ELF-1 (cell line): ENCODE results near the gene SHISAL1.
A peak's percentile ranks its signal among the peaks of the same experiment; 100 is the strongest.
"Not testable (repeated sequence)": the region's sequence is repeated elsewhere in the genome, so short reads cannot be mapped to it uniquely, and the experiment has no call there.

ENCODE experiments used
- DNase-seq: peaks from one replicate; pipeline ENCODE4 v3.0.0-alpha.2; 2016; ENCODE audit warnings: low read depth, low spot score

Gene SHISAL1

GRCh38 chr22:44261164-44261860 is 51.4 kb downstream of the SHISAL1 start:
- DNase-seq, result no peak

- DNase-seq, result no peak
These were observed 52.3 kb downstream of the SHISAL1 start for GRCh38 chr22:44260216-44261035.

GRCh38 chr22:44259366-44260215 is 53.2 kb downstream of the SHISAL1 start:
- DNase-seq, result no peak

GRCh38 chr22:44256556-44257485 is 55.9 kb downstream of the SHISAL1 start:
- peak; percentile 18 for DNase-seq

GRCh38 chr22:44256085-44256484 is 56.7 kb downstream of the SHISAL1 start:
- no peak for DNase-seq

- no peak for DNase-seq
These were observed 57.9 kb downstream of the SHISAL1 start for GRCh38 chr22:44254811-44255210.

- no peak for DNase-seq
These were observed 63.2 kb downstream of the SHISAL1 start for GRCh38 chr22:44249376-44250147.

GRCh38 chr22:44248926-44249325 is 63.8 kb downstream of the SHISAL1 start:
- no peak for DNase-seq

GRCh38 chr22:44247923-44248892 is 64.5 kb downstream of the SHISAL1 start:
- no peak for DNase-seq

GRCh38 chr22:44247346-44247745 is 65.4 kb downstream of the SHISAL1 start:
- DNase-seq, result no peak

GRCh38 chr22:44246615-44247326 is 66.0 kb downstream of the SHISAL1 start:
- DNase-seq, result no peak

GRCh38 chr22:44245867-44246266 is 66.9 kb downstream of the SHISAL1 start:
- DNase-seq, result no peak

GRCh38 chr22:44245438-44245837 is 67.3 kb downstream of the SHISAL1 start:
- DNase-seq, result no peak

- DNase-seq, result no peak
These were observed 68.4 kb downstream of the SHISAL1 start for GRCh38 chr22:44244265-44244822.

GRCh38 chr22:44243761-44244160 is 69.0 kb downstream of the SHISAL1 start:
- no peak for DNase-seq

- no peak for DNase-seq
These were observed 69.6 kb downstream of the SHISAL1 start for GRCh38 chr22:44242946-44243724.

- DNase-seq, result not testable (repeated sequence)
These were observed 71.6 kb downstream of the SHISAL1 start for GRCh38 chr22:44241121-44241520.
